Measurements from ENCODE around the gene SORCS2.

Gene SORCS2

GRCh38 chr4:7710126-7710525 is 517.8 kb downstream of the SORCS2 start:
- DNase-seq (ENCODE audit: low read depth in 2 of 2), result no peak

GRCh38 chr4:7710576-7711306 is 518.4 kb downstream of the SORCS2 start:
- no peak for DNase-seq (ENCODE audit: low read depth in 2 of 2)

GRCh38 chr4:7711307-7711963 is 519.1 kb downstream of the SORCS2 start:
- DNase-seq (ENCODE audit: low read depth in 2 of 2), result no peak

- DNase-seq (ENCODE audit: low read depth in 2 of 2), result no peak
Observed at GRCh38 chr4:7712021-7712671, 519.8 kb downstream of the SORCS2 start.

- DNase-seq (ENCODE audit: low read depth in 2 of 2), result no peak
Observed at GRCh38 chr4:7713757-7714156, 521.4 kb downstream of the SORCS2 start.

GRCh38 chr4:7714176-7714575 is 521.8 kb downstream of the SORCS2 start:
- DNase-seq (ENCODE audit: low read depth in 2 of 2), result no peak

- DNase-seq (ENCODE audit: low read depth in 2 of 2), result no peak
Observed at GRCh38 chr4:7714738-7715137, 522.4 kb downstream of the SORCS2 start.

GRCh38 chr4:7715271-7716009 is 523.1 kb downstream of the SORCS2 start:
- DNase-seq (ENCODE audit: low read depth in 2 of 2), result no peak

- no peak for DNase-seq (ENCODE audit: low read depth in 2 of 2)
Observed at GRCh38 chr4:7716010-7716721, 523.8 kb downstream of the SORCS2 start.

- no peak for DNase-seq (ENCODE audit: low read depth in 2 of 2)
Observed at GRCh38 chr4:7717161-7717560, 524.8 kb downstream of the SORCS2 start.

GRCh38 chr4:7717946-7718490 is 525.7 kb downstream of the SORCS2 start:
- no peak for DNase-seq (ENCODE audit: low read depth in 2 of 2)

- DNase-seq (ENCODE audit: low read depth in 2 of 2), result no peak
Observed at GRCh38 chr4:7719354-7720174, 527.2 kb downstream of the SORCS2 start.

GRCh38 chr4:7721984-7722551 is 529.7 kb downstream of the SORCS2 start:
- DNase-seq (ENCODE audit: low read depth in 2 of 2), result no peak

- no peak for DNase-seq (ENCODE audit: low read depth in 2 of 2)
Observed at GRCh38 chr4:7722766-7723387, 530.5 kb downstream of the SORCS2 start.

GRCh38 chr4:7723625-7724024 is 531.3 kb downstream of the SORCS2 start:
- DNase-seq (ENCODE audit: low read depth in 2 of 2), result no peak

GRCh38 chr4:7725951-7726350 is 533.6 kb downstream of the SORCS2 start:
- no peak for DNase-seq (ENCODE audit: low read depth in 2 of 2)

GRCh38 chr4:7726665-7727413 is 534.5 kb downstream of the SORCS2 start:
- no peak for DNase-seq (ENCODE audit: low read depth in 2 of 2)

GRCh38 chr4:7727749-7728148 is 535.4 kb downstream of the SORCS2 start:
- DNase-seq (ENCODE audit: low read depth in 2 of 2), result no peak

GRCh38 chr4:7731437-7731836 is 539.1 kb downstream of the SORCS2 start:
- DNase-seq (ENCODE audit: low read depth in 2 of 2), result no peak
